ENCODE measurements around the gene OR52A1.
"Not testable (repeated sequence)": the region's sequence is repeated elsewhere in the genome, so short reads cannot be mapped to it uniquely, and the experiment has no call there.

Gene OR52A1

DNA sequence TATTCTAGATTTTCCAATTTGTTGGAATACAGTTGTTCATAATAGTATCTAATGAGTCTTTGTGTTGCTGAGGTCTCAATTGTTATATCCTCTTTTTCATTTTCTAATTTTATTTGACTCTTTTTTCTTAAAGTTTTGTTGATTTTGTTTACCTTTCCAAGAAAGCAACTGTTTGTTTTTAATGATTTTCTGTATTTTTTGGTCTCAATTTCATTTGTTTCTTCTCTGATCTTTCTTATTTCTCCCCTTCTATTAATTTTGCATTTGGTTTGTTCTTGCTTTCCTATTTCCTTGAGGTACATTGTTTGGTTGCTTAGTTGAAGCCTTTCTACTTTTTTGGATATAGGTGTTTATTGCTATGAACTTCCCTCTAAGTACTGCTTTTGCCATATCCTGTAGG lies 5.2 kb upstream of the OR52A1 start:
- DNase-seq (ENCODE audit: low read depth), result no peak
- TF ChIP-seq, protein P1, sequence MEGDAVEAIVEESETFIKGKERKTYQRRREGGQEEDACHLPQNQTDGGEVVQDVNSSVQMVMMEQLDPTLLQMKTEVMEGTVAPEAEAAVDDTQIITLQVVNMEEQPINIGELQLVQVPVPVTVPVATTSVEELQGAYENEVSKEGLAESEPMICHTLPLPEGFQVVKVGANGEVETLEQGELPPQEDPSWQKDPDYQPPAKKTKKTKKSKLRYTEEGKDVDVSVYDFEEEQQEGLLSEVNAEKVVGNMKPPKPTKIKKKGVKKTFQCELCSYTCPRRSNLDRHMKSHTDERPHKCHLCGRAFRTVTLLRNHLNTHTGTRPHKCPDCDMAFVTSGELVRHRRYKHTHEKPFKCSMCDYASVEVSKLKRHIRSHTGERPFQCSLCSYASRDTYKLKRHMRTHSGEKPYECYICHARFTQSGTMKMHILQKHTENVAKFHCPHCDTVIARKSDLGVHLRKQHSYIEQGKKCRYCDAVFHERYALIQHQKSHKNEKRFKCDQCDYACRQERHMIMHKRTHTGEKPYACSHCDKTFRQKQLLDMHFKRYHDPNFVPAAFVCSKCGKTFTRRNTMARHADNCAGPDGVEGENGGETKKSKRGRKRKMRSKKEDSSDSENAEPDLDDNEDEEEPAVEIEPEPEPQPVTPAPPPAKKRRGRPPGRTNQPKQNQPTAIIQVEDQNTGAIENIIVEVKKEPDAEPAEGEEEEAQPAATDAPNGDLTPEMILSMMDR (IDR thresholded peaks at IDR 0.05; ENCODE audit: insufficient read depth, low read depth, low read length, missing control alignments), result no peak
- no peak overlapping the region for H3K4me3 ChIP-seq (ENCODE audit: low read length)

DNA sequence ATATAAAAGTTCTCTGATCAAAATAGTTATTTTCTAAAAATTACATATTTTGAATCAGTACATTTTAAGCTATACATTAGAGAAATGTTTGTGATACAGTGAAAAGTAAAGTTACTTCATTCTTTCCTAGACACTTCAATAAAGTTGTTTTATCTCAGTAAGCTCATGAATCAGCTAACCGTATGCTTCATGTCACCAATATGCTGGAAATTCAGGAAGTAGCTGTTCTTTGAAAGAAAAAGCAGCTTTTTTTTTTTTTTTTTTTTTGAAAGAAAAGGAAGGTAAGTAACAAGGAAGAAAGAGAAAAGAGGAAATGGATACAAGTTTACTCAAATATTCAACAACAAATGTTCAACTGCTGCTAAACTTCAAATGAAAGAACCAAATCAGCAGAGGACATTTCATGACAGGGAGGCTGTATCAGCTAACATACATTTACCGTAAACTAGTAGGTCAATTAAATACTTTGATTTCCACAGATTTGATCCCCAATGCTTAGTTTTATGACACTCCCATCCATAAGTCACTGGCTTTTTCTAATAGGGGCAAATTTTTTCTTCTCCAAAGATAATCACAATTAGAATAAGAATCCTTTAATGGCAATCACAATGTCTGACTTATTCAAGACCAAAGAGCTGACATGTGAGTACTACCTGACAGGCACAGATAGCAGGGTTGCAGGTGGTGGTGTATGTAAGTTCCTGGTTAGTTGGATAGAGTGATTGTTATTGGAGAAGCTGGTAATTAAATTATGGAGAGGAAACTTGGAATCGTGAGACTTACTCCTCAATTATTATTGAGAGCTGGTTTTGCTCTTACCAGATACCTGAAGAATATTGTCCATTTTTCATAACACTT lies 754 bp downstream of the OR52A1 start:
- no peak overlapping the region for H3K4me3 ChIP-seq (ENCODE audit: low read length)
- TF ChIP-seq, protein P1 (IDR thresholded peaks at IDR 0.05; ENCODE audit: insufficient read depth, low read depth, low read length, missing control alignments), result no peak
- DNase-seq (ENCODE audit: low read depth), result no peak

DNA sequence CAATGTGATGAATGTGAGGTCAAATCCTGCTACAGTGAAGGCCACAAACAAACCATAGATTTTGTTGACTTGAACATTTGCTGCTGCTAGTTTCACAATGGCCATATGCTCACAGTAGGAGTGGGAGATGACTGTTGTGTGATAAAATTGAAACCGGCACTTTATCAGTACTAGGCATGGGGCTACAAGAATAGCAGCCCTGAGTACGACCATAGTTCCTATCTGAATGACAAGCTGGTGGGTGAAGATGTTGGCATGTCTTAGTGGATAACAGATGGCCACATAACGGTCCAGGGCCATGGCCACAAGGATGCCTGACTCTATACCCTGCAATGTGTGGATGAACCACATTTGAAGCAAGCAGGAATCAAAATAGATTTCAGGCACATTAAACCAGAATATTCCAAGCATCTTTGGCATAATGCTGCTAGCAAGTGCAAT lies 2.8 kb downstream of the OR52A1 start:
- no peak overlapping the region for H3K4me3 ChIP-seq (ENCODE audit: low read length)
- DNase-seq (ENCODE audit: low read depth), result no peak
- TF ChIP-seq, protein P1 (IDR thresholded peaks at IDR 0.05; ENCODE audit: insufficient read depth, low read depth, low read length, missing control alignments), result no peak

DNA sequence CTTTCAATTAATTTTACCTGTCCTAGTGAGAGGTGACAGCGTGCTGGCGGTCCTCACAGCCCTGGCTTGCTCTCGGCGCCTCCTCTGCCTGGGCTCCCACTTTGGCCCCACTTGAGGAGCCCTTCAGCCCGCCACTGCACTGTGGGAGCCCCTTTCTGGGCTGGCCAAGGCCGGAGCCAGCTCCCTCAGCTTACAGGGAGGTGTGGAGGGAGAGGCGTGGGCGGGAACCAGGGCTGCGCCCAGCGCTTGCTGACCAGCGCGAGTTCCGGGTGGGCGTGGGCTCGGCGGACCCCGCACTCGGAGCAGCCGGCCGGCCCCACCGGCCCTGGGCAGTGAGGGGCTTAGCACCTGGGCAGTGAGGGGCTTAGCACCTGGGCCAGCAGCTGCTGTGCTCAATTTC lies 10.4 kb downstream of the OR52A1 start:
- DNase-seq (ENCODE audit: low read depth); H3K4me3 ChIP-seq (ENCODE audit: low read length): not testable (repeated sequence)

DNA sequence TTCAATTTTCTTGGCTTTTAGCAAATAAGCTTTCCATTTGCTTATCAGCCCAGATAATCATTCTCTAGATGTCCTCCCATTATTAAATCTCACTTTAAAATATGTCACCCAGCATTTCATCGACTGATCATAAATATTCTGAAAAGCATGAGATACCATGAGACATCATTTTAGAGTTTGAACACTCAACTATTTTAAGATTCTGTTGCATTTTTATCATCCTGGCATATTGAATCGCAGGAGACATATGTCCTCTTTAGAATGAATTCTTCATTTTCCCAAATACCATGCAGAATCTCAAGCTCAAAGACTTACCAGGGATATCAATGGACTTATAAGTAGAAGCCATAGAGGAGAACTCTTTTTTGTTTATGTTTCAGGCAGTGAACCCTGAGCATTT lies 16.6 kb downstream of the OR52A1 start, which contains the start of gene OR52A5:
OR52A5 (minus strand) TSS at position 361 of the 400 bp plus-strand sequence. CDS start 5,714 bp downstream, outside the sequence.
- no peak within 1 kb of the TSS for H3K4me3 ChIP-seq (ENCODE audit: low read length)
- DNase-seq (ENCODE audit: low read depth), result no peak
- TF ChIP-seq, protein P1 (IDR thresholded peaks at IDR 0.05; ENCODE audit: insufficient read depth, low read depth, low read length, missing control alignments), result no peak

DNA sequence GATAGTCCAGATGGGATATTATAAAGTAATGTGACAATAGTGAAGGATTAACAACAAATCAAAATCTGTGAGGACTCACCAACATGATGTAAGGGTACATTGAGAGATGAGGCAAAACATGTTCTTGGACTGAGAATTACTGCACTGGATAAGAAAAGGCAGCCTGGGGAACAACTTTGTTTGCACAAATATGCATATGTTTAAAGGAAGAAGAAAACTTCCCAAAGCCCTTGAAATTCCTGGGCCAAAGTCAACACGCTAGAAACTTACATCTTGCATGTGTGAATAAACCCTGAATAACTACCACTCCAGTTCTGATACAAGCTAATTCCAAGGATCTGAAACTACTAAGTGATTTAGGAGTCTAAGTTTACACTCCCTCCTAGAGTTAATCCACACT lies 17.5 kb downstream of the OR52A1 start:
- no peak overlapping the region for H3K4me3 ChIP-seq (ENCODE audit: low read length)
- no peak for DNase-seq (ENCODE audit: low read depth)
- TF ChIP-seq, protein P1 (IDR thresholded peaks at IDR 0.05; ENCODE audit: insufficient read depth, low read depth, low read length, missing control alignments), result no peak

DNA sequence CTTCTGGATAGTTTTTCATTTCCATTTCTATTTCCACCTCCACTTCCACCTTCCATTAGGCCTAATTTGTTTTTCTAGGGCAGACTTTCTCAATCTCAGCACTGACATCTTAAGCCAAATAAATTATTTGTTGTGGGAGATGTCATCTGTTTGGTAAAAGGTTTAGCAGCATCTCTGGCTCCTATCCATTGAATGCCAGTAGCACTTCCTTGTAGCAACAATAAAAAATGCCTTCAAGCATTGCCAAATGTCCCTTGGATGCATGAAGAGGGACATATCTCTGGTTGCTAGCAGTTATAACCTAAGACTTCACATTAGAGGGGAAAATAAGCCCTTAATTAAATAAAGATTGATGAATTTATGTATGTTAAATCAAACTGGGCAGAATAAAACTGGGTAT lies 18.3 kb downstream of the OR52A1 start:
- H3K4me3 ChIP-seq (ENCODE audit: low read length), result no peak overlapping the region
- no peak for DNase-seq (ENCODE audit: low read depth)
- TF ChIP-seq, protein P1 (IDR thresholded peaks at IDR 0.05; ENCODE audit: insufficient read depth, low read depth, low read length, missing control alignments), result no peak
